GM04503 (cell line): ENCODE results near the gene SLC1A3.

Experiments used
- DNase-seq: peaks from one replicate; pipeline ENCODE4 v3.0.0-alpha.2; 2012; ENCODE audit warnings: low read depth

The SLC1A3 gene

DNA sequence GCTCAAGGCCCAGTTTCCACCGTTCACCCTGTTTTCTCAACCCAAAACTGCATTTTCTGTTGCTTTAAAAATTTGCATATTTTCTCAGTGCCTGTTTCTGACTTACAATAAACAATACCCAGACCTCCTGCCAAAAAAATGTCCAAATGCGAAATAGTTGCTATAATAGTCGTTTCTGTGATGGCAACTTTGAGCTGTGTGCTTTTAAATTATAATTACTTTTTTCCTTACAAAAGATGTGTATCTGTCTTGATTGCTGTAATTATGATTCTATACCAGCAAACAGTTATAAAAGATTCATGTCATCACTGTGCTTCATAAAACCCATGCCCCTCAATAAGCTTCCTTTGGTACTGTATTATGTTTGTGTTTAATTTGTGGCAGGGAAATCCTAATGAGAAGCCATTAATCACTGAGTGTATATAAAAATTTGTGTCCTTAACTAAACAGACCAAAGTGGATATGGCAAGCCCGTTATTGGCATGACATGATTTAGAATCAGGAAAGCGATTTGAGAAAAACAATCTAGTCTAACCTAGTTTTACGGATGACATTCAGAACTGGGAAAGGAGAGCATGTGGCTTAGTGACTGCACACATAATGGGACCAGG, 5.4 kb upstream of the SLC1A3 start:
- DNase-seq, result no peak

DNA sequence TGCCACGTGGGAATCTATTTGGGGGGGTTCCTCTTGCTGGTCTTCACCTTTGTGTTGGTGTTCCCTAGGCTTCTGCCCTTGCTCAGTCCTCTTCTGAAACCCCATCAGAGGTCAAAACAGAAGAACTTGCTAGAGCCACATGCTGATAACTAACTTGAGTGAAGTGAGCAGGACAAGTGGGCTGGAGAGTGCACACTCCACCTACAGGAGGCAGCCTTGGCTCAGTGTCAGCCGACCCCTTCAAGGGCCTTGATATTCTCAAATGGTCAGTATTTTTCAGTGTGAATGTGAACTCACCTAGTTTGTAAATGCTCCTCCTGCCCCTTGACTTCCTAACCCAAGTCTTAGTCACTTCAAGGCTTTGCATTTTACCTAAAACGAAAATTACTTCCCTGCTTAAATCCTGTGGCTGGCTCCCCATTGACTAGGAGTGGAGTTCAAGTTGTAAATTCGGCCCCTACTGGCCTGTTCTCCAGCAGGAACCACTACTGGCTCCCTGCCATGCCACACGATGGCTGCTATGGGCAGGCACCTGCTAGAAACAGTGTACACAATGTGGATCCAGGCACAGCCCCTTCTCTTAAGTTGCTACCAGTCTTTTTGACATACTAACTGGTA, 3.6 kb upstream of the SLC1A3 start:
- no peak for DNase-seq

DNA sequence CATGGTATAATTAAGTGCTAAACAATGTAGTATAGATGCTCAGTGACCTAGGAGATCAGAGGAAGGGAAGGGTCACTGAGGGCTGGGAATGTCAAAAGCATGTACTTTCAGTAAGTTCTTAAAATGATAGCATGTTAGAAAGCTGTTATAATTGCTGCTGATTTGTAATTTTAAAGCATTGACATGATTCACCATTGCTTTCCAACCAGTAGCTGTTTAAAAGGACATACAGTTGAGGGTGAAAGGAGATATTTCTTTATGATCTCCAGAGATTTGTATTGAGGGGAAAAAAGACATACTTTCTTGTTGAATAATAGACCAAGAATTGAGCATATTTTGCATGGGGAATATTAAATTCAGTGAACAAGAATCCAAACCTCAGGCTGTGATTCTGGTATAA, 1.2 kb upstream of the SLC1A3 start:
- no peak for DNase-seq

DNA sequence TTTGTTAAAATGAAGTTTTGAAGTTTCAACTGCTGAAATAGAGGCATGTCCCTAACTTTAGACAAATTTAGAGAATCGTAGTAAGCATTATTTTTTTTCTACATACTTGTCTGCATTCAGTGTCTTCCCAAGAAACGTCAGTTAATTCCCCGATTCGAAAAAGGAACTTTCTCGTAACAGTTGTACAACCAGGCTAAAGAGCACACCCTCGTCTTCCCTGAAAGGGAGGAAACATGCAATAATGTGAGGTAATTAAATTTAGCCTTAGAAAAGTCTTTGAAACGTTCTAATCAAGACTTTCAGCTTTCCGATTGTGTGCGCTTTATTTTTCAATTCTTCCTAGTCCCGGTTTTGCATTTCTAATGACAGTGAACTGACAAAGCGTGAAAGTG, 374 bp upstream of the SLC1A3 start:
- DNase-seq, result no peak

DNA sequence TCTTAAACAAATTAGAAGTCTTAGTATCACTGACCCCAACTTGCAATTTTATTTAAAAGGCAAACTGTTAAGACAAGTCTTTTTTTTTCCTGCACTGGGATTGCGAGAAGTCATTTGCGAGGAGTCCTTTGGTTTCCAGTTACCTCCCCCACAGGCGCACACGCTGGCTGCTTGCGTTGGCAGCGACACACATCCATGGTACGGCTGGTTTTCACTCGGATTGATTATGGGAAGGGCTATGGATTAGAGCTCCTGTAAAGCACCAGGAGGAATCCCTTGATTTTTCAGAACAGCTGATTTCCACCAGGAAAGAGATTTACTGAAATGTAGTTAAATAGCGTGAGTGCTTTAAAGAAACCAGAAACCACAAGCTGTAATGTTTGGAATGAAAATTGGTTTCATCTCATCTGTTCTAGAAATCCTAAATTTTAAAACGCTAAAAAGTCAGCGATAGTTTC, 737 bp downstream of the SLC1A3 start:
- DNase-seq, result peak; percentile 33

DNA sequence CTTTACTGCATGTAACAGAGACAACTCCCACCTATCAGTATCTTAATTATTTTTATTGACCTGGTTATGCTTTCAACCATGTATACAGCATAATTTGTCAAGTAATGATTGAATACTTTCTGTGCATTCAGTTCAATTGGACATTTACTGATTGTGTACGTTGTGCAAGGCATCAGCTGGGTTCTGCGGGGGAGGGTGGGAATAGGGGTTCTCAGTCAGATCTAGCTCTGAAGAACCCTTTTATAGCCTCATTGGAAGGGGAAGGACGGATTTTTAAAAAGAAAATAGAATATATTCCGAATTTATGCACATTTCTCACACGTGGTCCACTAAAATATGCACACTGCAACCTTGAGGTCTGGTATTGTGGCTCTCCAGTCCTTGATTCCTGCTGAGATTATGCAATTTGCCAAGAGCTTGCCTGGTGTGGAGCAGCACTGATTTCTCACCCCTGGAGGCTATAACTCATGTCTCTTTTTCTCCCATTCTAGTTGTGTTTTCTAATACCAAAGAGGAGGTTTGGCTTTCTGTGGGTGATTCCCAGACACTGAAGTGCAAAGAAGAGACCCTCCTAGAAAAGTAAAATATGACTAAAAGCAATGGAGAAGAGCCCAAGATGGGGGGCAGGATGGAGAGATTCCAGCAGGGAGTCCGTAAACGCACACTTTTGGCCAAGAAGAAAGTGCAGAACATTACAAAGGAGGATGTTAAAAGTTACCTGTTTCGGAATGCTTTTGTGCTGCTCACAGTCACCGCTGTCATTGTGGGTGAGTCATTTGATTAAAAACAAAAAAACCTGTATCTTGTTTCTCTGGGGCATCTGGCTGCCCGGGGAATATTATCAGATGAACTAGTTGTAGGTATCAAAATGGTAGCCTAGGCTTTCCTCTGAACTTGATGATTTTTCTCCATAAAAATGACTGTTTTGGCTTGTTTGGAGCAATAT, 1.7 kb downstream of the SLC1A3 start:
- DNase-seq, result peak; percentile 35

DNA sequence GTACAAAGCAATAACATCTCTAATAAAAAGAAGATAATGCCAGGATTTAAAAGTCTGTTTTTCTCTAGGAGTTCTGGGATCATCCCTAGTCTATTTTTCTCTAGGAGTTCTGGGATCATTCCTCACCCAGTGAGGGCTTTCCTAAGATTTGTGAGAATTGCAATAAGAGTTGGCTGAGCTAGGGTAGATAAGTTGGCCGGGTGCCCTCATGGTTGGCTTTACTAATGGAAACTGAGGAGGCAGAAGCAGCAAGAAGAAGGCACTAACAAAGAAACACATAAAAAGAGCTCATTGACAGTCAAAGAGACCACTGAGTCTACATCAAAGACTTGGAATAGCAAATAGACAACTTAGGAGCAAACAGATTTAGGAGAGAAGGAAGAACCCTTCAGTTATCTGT, 4.2 kb downstream of the SLC1A3 start:
- DNase-seq, result no peak

DNA sequence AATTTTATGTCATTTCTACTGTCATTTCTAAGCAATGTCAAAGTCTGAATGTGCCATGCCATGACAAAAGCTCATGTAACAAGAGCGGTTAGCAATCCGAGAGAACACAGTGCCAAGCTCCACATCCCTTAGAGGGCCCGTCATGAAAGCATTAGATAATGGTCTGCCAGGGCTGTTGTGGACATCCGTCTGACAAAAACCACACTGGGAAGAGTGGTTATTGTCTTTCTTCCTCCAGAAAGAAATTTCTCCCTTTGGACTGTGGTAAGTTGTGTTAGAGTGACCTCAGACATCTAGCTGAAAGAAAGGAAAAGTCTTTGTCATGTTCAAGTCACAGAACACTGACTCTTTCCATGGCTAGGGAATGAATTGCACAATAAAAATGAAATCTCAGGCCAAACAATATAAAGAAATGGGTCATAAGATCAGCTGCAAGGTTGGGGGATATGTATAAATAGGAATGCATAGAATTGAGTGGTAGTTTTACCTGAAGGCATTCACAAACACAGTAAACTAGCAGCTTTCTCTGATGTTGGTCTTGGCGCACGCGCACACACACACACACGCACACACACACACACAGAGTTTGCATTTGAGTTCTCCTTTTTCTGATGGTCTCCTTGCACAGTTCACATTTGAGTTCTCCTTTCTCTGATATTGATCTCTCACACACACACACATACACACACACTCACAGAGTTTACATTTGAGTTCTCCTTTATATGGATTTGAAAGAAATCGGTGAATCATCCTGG, 5.3 kb downstream of the SLC1A3 start:
- no peak for DNase-seq

DNA sequence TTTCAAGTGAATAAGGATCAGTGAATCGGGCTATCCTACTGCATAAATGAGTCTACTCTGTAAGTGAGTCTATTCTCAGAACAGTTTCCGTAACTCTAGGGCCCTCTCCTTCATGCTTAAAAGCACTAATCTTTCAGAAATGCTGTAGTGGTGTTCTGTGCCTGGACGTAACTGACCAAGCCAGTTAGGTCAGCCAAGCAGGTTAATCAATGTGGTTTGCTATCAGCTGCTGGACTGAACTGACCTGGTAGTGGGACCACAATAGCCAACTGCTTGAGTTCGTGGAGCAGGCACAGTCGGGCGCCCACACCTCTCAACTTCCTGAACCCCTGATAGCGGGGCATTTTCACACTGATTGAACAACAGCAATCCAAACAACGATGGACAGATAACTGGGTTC, 6.8 kb downstream of the SLC1A3 start:
- DNase-seq, result no peak

DNA sequence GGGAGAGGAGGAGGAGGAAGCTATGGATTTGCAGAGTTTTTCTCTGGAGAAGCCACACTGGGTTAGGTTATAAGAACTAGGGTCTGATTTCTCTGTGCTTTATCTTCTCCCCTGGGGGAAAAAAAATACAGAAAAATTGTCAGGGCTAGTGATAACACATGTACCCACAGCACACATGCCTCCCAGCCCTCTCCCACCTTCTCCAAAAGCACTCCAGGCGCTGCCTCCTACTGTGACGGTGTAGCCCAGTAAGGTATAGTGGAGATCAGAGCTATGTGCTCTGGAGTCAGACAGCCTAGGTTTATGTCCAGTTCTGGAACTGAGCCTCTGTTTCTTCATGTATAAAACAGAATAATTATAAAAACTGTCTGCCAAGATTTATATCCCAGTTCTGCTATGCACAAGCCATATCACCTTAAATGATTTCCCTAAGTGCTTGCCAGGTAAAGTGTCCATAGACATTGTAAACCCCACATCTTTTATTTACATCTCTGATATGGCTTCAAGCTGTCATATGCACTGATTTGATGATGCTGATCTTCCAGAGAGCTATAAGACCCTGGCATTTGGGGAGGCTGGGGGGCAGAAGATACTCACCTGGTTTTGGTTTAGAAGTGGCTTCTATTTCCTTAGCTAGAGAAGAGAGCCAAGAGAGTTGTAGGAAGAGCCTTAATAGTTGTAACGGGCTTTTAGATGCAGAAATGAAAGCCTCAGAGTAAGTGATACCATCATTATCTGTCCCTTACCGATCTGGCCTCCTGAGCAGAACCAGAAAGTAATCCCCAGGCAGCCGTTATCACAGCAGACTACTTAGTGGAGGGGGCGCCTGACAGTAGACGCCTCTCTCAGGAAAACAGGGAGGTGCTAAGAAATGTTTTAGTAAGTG, 7.6 kb downstream of the SLC1A3 start:
- DNase-seq, result no peak

DNA sequence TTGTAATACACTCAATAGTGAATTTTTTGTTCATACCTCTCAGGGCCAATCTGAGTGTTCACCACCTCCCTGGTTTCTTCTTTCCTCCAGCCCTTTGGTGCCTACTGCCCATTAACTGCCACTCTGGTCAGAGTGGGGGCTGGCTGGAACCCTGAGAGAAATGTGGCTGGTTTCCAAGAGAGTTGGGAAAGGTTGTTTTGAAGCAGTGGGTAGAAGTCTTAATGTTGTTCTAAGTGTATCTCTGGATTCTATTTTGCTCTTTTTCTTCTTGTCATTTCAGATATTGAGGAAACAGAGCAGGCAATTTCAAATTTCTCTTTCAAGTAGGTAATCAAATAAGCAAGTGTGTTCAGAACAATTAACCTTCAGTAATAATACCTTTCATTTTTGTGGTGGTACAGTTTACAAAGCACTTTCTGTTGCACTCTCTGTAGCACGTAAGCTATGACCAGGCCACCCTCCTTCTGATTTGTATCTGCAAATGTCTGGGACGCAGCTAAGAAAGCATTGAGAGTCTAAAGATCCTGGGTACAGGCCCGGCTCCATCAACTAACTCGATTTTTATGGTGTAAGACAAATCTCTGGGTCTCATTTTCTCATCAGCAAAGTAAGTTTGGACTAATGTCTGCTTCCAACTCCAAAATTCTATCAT, 8.4 kb downstream of the SLC1A3 start:
- no peak for DNase-seq

DNA sequence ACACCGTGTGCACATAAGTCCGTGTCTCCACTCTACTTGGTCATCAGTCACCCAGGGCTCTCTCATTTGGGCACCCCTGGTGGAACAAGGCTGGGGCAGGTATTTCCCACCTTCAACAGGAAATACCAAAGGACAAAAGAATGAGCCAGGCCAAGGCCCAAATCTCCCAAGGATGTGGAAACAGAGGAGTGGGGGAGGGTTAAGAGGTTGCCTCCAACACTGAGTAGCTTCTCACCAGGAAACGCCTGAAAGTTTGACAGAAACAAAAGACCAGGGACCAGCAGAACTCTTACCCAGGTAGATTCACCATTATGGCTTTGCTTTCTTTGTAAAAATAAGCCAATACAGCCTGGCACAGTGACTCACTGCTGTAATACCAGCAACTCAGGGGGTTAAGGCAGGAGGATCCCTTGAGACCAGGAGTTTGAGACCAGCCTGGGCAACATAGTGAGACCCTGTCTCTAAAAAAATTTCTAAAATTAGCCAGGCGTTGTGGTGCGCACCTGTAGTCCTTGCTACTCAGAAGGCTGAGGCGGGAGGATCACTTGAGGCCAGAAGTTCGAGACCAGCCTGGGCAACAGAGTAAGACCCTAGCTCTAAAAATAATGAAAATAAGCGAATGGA, 12.7 kb downstream of the SLC1A3 start:
- DNase-seq, result no peak

DNA sequence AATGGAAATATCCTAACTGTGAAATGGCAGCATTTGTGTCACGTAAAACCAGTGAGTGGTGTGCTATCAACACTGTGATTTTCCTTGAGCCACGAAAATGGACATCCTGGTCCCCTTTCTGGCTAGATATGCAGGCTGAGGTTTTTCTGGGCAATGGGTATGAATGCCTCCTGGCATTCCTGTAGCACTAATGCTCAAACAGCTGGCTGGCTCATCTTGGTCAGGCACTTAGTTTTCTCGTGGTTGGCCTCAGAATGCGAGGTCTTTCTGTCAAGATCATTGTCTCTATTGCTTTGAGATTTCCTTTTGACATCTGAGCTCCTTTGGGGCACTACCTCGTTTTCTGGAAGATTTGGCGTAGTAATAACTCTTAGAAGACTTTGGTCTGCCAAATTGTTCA, 15.6 kb downstream of the SLC1A3 start:
- DNase-seq, result no peak

DNA sequence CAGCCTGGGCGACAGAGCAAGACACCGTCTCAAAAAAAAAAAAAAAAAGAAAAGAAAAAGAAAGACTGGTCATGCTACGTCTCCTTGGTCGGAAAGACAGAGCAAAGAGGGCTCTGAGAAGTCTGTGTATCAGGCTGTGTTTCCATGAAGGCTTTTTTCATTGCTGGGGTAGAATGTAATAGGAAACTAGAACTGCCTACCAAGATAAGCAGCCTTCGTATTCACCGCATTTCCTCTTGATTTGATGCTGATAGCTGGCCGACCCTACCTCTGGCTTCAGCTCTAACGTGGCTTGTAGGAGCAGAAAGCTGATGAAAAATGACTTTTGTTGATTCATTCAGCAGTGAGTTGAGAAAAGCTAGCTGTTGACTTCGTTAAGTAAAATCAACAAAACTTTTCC, 17.4 kb downstream of the SLC1A3 start:
- no peak for DNase-seq

DNA sequence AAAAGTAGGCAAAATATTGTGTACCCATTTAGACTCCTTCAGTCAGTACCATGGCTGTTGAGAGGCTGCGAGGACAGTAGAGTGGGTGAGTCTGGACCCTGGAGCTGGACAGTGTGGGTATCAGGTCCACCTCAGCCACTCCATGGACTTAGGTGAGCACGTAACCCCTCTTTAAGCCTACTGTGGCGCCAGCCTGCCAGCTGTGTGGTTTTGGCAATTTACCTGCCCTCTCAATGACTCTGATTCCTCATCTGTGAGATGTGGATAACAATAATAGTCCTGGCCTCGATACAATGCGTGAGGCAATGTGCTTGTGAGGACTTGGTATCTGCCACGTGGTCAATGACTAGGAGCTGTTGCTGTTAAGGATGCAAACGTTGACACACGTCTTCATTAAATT, 17.9 kb downstream of the SLC1A3 start:
- no peak for DNase-seq

DNA sequence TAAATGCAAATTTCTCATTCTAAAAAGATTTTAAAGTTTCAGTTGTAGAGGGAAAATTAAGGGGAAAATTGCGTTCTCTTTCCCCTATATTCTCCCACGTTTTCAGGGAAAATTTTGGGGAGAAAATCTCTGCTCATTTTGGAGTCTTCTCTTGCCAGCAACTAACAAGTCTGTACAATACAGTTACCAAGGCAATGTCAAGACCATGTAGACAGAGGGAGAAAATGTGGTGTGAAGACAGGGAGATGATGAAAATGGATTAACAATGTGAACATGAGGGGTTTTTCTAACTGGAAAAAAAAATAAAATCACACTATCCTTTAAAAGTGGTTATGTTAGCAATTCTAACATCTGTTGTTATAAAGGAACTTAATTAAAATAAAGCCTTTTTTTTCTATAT, 22.3 kb downstream of the SLC1A3 start:
- DNase-seq, result no peak

DNA sequence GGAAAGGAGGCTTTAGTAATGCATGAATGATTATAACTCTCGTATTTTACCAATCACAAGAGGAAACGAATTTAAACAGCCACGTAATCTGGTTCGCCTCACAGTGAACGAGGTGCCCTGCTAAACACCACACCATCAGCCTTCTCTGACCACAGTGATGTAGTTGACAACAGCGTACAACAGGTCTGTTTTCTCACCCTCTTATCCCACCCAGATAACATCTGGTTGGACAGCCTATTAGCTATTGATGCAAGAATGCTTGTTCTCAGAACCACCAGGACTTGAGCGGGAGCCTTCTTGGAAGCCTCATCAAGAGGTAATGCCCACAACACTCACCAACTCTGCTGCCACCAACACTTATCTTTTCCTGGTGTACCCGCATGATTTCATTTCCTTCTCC, 23.3 kb downstream of the SLC1A3 start:
- DNase-seq, result no peak

DNA sequence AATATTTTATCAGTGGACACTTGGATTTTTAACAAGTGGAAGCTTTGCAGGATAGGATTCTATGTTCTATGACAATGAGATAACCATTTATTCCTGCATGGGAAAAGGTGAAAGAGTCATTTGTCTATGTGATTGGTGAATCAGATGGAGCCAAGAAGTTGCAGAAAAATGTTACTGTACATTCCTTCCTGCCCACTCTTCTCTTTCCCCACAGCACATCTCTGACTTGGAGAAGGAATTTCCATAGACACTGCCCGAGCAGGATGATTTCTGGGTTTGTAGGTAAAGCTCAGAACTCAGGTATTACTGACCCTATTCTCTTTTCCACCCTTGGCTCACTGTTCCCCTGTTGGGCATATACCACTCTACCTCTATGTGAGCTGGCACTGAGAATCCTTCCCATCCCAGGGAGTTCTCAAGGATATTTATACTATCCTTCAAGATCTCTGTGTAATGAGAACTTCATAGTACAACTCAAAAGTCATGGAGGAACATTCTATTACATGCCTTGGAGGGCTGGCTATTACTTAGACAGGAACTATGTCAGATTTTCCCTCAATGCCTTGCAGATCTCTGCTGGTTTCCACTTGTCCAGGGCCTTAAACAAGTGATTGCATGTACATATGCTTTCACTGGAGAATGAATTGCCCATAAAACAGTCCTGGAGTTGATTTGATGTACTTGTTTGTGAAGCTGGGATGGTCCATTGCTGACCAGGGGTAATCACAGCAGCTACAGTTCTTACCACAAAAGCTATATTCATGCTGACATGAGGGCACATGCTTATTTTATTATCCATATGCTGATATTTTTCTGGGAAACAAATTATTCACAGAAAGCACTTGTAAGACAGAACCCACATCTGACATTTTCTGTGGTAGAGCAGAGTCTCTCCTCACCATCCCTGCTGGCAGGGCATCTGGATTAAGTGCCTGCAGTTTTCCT, 24.1 kb downstream of the SLC1A3 start:
- no peak for DNase-seq

DNA sequence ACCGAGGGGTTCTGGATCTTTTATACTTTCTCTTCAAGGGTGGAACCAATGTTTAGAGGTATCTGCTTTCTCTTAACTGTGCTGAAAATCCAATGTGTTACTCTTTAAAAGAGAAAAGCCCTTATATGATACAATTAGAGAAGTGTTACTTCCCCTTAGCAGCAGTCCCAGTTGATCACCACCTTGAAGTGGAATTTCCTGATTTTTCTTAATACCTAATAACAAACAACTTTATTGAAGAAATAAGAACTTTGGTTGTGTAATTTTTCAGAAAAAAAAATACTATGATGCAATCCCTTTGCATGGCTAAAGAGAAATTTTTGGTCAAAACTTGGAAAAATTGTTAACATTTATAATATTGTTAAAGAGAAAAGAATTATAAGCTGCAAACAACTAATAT, 24.7 kb downstream of the SLC1A3 start:
- DNase-seq, result no peak
